WTC11 (cell line): ENCODE measurements around the gene CDKN1B. TPM values are rescaled to one million over a fixed set of nuclear protein-coding genes. Genes with fewer than 3 reads are reported as not detected.

Experiments
- ATAC-seq: fragments of 200-7000 bp; cut with Tn5 transposase; 2 replicates; pipeline ENCODE4 v1.10.0; 2021; ENCODE audit warnings: mild to moderate bottlenecking, moderate library complexity
- CTCF ChIA-PET: fragments of 300-600 bp; sonication (Branson Sonifier 250); formaldehyde crosslinking; loops from one replicate; lab custom pipeline; 2021; ENCODE audit warnings: antibody characterized with exemption; lab: Charles Lee
- POLR2A ChIA-PET: fragments of 350-600 bp; sonication (Branson Sonifier 250); formaldehyde crosslinking; loops from one replicate; lab custom pipeline; 2021; ENCODE audit warnings: antibody characterized with exemption; lab: Charles Lee
- DNase-seq: peaks from one replicate; pipeline ENCODE4 v3.0.0; 2021; ENCODE audit warnings: low spot score
- H3K27ac Mint-ChIP-seq: 2 replicates; pipeline ENCODE4 v1.8.0; 2021; ENCODE audit warnings: mixed read lengths
- H3K27me3 Mint-ChIP-seq: 2 replicates; pipeline ENCODE4 v1.8.0; 2021; ENCODE audit warnings: low read depth, mild to moderate bottlenecking, moderate library complexity, mixed read lengths
- H3K36me3 Mint-ChIP-seq: 2 replicates; pipeline ENCODE4 v1.8.0; 2021; ENCODE audit warnings: mixed read lengths
- H3K4me1 Mint-ChIP-seq: 2 replicates; pipeline ENCODE4 v1.8.0; 2022; ENCODE audit warnings: mixed read lengths
- H3K4me3 Mint-ChIP-seq: 2 replicates; pipeline ENCODE4 v1.8.0; 2021; ENCODE audit warnings: mild to moderate bottlenecking, moderate library complexity, mixed read lengths
- H3K9me3 Mint-ChIP-seq: 2 replicates; pipeline ENCODE4 v1.8.0; 2021; ENCODE audit warnings: mixed read lengths
- EMX1 ChIP-seq: fragments of 250-450 bp; sonication (Bioruptor Pico); IDR thresholded peaks from 2 replicates; pipeline ENCODE4 v1.8.0; 2021; ENCODE audit warnings: mild to moderate bottlenecking
- FOXJ3 ChIP-seq: sonication (generic); formaldehyde crosslinking; IDR thresholded peaks from 2 replicates; pipeline ENCODE4 v1.9.0; 2021; ENCODE audit warnings: missing genetic modification reagents, mild to moderate bottlenecking, borderline replicate concordance
- FOXK1 ChIP-seq: sonication (generic); formaldehyde crosslinking; IDR thresholded peaks from 2 replicates; pipeline ENCODE4 v1.8.0; 2022; ENCODE audit warnings: mild to moderate bottlenecking, moderate library complexity, missing genetic modification reagents
- GTF2I ChIP-seq: fragments of 250-450 bp; sonication (Bioruptor Pico); conservative IDR thresholded peaks from 2 replicates; pipeline ENCODE4 v1.4.0; 2021; ENCODE audit warnings: mild to moderate bottlenecking
- IRF2 ChIP-seq: sonication (generic); formaldehyde crosslinking; IDR thresholded peaks from 2 replicates; pipeline ENCODE4 v1.8.0; 2022; ENCODE audit warnings: low read depth, missing genetic modification reagents, borderline replicate concordance
- MYBL2 ChIP-seq: sonication (generic); formaldehyde crosslinking; IDR thresholded peaks from 2 replicates; pipeline ENCODE4 v1.8.1; 2023; ENCODE audit warnings: mild to moderate bottlenecking, moderate library complexity, missing genetic modification reagents
- NFE2L1 ChIP-seq: sonication (generic); formaldehyde crosslinking; IDR thresholded peaks from 2 replicates; pipeline ENCODE4 v1.8.1; 2023; ENCODE audit warnings: missing genetic modification reagents
- RORB ChIP-seq: fragments of 250-450 bp; sonication (Bioruptor Pico); IDR thresholded peaks from 2 replicates; pipeline ENCODE4 v1.9.0; 2021; ENCODE audit warnings: mild to moderate bottlenecking
- SMAD3 ChIP-seq: sonication (generic); formaldehyde crosslinking; IDR thresholded peaks from 2 replicates; pipeline ENCODE4 v1.8.0; 2022; ENCODE audit warnings: missing genetic modification reagents, mild to moderate bottlenecking, borderline replicate concordance
- total RNA-seq: library from RNA; stranded (reverse); gene quantifications from 3 replicates; pipeline ENCODE4 v1.2.3, GENCODE V29; 2021
- TF ChIP-seq, protein P1 (sequence below): sonication (generic); formaldehyde crosslinking; IDR thresholded peaks from 2 replicates; pipeline ENCODE4 v1.8.1; 2023; ENCODE audit warnings: mild to moderate bottlenecking, moderate library complexity, missing genetic modification reagents
- TF ChIP-seq, protein P2 (sequence below): fragments of 250-450 bp; sonication (Bioruptor Pico); IDR thresholded peaks from 2 replicates; pipeline ENCODE4 v1.9.0; 2021; ENCODE audit warnings: mild to moderate bottlenecking, borderline replicate concordance
- TF ChIP-seq, protein P3 (sequence below): sonication (generic); formaldehyde crosslinking; conservative IDR thresholded peaks from 2 replicates; pipeline ENCODE4 v1.8.1; 2023; ENCODE audit warnings: mild to moderate bottlenecking, low read depth, missing genetic modification reagents, moderate library complexity
- TF ChIP-seq, protein P4 (sequence below): fragments of 250-450 bp; sonication (Bioruptor Pico); conservative IDR thresholded peaks from 2 replicates; pipeline ENCODE4 v1.9.0; 2021; ENCODE audit warnings: mild to moderate bottlenecking
- TF ChIP-seq, protein P5 (sequence below): sonication (generic); formaldehyde crosslinking; IDR thresholded peaks from 2 replicates; pipeline ENCODE4 v1.8.0; 2022; ENCODE audit warnings: mild to moderate bottlenecking, missing genetic modification reagents

CDKN1B gene
- total RNA-seq, 1 experiment from 2014 or later, result 34.2 TPM

DNA sequence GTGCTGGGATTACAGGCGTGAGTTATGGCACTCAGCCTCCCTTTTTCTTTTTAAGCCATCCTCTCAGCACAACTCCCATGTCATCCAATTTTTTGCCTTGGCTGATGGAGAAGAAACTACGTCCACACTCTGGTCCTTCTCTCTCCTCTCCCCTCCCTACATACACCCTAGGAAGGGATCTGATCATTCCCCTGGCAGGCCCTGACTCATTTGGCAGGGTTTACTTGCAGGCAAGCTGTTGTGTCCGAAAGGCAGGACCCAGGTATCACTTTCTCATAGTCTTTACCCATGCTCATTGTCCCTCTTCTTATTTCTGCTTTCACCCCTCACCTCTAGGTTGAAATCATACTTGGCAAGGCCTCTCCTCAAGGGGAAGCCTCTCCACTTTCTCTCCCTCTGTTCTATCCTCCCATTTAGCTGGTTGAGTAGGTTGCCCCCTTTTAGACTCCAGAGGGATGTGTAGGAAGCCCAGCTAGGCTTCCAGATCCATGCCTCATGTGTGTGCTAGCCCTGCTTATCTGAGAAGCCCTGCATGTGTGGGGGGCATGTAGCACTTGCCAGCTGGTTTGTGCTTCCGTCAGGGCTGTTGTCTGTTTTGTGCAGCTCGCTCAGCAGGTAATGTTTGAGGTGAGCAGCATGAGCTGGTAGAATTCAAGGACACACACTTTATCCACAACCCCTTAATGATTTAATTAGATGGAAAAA is 36.0 kb upstream of the CDKN1B start (continued):
- TF ChIP-seq, protein P1, sequence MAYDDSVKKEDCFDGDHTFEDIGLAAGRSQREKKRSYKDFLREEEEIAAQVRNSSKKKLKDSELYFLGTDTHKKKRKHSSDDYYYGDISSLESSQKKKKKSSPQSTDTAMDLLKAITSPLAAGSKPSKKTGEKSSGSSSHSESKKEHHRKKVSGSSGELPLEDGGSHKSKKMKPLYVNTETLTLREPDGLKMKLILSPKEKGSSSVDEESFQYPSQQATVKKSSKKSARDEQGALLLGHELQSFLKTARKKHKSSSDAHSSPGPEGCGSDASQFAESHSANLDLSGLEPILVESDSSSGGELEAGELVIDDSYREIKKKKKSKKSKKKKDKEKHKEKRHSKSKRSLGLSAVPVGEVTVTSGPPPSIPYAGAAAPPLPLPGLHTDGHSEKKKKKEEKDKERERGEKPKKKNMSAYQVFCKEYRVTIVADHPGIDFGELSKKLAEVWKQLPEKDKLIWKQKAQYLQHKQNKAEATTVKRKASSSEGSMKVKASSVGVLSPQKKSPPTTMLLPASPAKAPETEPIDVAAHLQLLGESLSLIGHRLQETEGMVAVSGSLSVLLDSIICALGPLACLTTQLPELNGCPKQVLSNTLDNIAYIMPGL, result no peak
- TF ChIP-seq NFE2L1 (CRISPR knock-in tag) (no peak), MYBL2 (no peak), FOXJ3 (CRISPR knock-in tag) (no peak)
- TF ChIP-seq, protein P2, sequence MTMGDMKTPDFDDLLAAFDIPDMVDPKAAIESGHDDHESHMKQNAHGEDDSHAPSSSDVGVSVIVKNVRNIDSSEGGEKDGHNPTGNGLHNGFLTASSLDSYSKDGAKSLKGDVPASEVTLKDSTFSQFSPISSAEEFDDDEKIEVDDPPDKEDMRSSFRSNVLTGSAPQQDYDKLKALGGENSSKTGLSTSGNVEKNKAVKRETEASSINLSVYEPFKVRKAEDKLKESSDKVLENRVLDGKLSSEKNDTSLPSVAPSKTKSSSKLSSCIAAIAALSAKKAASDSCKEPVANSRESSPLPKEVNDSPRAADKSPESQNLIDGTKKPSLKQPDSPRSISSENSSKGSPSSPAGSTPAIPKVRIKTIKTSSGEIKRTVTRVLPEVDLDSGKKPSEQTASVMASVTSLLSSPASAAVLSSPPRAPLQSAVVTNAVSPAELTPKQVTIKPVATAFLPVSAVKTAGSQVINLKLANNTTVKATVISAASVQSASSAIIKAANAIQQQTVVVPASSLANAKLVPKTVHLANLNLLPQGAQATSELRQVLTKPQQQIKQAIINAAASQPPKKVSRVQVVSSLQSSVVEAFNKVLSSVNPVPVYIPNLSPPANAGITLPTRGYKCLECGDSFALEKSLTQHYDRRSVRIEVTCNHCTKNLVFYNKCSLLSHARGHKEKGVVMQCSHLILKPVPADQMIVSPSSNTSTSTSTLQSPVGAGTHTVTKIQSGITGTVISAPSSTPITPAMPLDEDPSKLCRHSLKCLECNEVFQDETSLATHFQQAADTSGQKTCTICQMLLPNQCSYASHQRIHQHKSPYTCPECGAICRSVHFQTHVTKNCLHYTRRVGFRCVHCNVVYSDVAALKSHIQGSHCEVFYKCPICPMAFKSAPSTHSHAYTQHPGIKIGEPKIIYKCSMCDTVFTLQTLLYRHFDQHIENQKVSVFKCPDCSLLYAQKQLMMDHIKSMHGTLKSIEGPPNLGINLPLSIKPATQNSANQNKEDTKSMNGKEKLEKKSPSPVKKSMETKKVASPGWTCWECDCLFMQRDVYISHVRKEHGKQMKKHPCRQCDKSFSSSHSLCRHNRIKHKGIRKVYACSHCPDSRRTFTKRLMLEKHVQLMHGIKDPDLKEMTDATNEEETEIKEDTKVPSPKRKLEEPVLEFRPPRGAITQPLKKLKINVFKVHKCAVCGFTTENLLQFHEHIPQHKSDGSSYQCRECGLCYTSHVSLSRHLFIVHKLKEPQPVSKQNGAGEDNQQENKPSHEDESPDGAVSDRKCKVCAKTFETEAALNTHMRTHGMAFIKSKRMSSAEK (CRISPR knock-in tag), result no peak

DNA sequence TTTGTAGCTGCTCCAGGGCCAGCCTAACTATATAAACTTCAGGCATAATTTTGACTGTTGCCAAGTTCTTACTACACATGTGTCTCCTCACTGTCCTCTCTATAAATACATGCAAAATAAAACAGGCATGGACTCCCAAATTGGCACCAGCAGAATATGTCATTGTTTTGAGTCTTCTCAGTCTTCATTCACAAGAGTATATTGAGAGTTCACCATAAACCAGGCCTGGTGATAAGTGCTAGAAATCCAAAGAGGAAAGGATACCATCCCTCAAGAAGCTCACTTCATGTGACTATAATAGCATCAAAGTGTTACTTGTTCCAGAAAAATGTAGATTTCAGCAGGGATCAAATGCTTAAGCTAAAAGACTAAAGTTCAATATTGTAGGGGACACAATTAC is 34.9 kb upstream of the CDKN1B start:
- DNase-seq, result no peak
- TF ChIP-seq SMAD3 (CRISPR knock-in tag), result no peak
- TF ChIP-seq, all 79 proteins: peak for 0
- no peak for ATAC-seq
- H3K27me3 Mint-ChIP-seq, result peaks cover 46% of the 10 kb centered on the region
- H3K9me3 Mint-ChIP-seq, result no peaks in the 10 kb centered on the region
- peak overlapping the region; percentile 33; the same call in 1 of the 2 replicates for H3K4me3 Mint-ChIP-seq
- peaks cover 35% of the 10 kb centered on the region for H3K4me1 Mint-ChIP-seq
- no peak overlapping the region; the same call in 1 of the 2 replicates for H3K27ac Mint-ChIP-seq
- ChIA-PET POLR2A (interaction anchor here (0.5 kb wide), 1 partner anchor 11 kb away, joined by 5 read pairs; no protein-coding TSS in a partner anchor), CTCF (no interaction called here)
- H3K36me3 Mint-ChIP-seq, result no peaks in the 10 kb centered on the region

DNA sequence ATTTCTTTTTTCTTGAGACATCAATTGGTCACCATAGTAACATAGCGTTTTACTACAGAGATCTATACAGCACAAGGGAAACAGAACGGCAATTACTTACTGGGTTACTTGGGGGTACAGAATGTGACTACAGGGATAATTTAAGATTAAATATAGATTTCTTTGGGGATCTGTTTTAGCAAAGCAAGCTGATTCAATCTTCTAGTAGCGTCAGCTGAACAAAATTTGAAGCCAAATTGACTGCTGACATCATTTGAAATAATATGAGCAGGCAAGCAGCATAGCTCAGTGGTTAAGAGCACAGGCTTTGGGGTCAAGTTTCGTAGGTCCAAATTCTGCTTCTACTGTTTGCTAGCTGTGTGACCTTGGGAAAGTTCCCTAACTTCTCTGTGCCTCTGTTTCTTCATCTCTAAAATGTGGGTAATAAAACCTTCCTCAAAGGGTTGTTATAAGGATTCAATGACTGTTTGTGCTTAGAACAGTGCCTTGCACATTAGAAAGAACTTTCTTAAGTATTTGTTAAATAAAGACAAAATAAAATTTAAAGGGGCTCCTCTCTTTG is 34.0 kb upstream of the CDKN1B start:
- Mint-ChIP-seq H3K27me3 (peaks cover 37% of the 10 kb centered on the region), H3K36me3 (no peaks in the 10 kb centered on the region), H3K27ac (no peak overlapping the region), H3K4me3 (peak overlapping the region; percentile 93), H3K4me1 (peaks cover 34% of the 10 kb centered on the region), H3K9me3 (no peaks in the 10 kb centered on the region)
- no peak for DNase-seq
- CTCF ChIA-PET, result interaction anchor here (0.8 to 1.3 kb wide), 3 partner anchors 27 to 119 kb away, joined by 3 to 8 read pairs (median 5); no protein-coding TSS in a partner anchor
- no peak for ATAC-seq
- POLR2A ChIA-PET, result interaction anchor here (1.5 kb wide), 1 partner anchor 42 kb away, joined by 4 read pairs; no protein-coding TSS in a partner anchor
- TF ChIP-seq IRF2 (CRISPR knock-in tag) (no peak), GTF2I (peak; percentile 81)

DNA sequence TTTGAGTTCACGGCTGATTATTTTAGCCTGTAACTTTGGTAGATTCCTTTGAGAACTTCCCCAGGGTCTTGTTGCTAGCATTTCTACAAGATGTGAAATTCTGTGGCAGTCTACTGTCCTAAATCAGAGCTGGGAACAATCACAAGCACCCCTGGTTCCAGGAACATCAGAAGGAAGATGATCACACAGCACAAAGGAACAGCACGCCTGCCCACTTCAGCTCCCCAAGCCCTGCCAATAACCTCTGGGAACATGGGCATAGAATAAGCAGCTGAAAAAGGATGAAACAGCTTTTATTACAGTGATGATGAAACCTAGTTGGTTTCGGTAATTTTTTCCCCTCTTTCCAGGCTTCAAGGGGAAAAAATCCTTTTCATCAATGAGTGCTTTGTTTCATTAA is 33.4 kb upstream of the CDKN1B start:
- H3K27ac Mint-ChIP-seq, result peak overlapping the region; percentile 96
- peak overlapping the region; percentile 93 for H3K4me3 Mint-ChIP-seq
- no peaks in the 10 kb centered on the region for H3K9me3 Mint-ChIP-seq
- CTCF ChIA-PET, result interaction anchor here (0.8 to 1.3 kb wide), 3 partner anchors 28 to 119 kb away, joined by 3 to 8 read pairs (median 5); no protein-coding TSS in a partner anchor
- no peaks in the 10 kb centered on the region for H3K36me3 Mint-ChIP-seq
- H3K27me3 Mint-ChIP-seq, result peaks cover 32% of the 10 kb centered on the region
- POLR2A ChIA-PET, result interaction anchor here (1.5 kb wide), 1 partner anchor 42 kb away, joined by 4 read pairs; no protein-coding TSS in a partner anchor
- DNase-seq (no peak), ATAC-seq (no peak)
- H3K4me1 Mint-ChIP-seq, result peaks cover 34% of the 10 kb centered on the region
- TF ChIP-seq, protein P3, sequence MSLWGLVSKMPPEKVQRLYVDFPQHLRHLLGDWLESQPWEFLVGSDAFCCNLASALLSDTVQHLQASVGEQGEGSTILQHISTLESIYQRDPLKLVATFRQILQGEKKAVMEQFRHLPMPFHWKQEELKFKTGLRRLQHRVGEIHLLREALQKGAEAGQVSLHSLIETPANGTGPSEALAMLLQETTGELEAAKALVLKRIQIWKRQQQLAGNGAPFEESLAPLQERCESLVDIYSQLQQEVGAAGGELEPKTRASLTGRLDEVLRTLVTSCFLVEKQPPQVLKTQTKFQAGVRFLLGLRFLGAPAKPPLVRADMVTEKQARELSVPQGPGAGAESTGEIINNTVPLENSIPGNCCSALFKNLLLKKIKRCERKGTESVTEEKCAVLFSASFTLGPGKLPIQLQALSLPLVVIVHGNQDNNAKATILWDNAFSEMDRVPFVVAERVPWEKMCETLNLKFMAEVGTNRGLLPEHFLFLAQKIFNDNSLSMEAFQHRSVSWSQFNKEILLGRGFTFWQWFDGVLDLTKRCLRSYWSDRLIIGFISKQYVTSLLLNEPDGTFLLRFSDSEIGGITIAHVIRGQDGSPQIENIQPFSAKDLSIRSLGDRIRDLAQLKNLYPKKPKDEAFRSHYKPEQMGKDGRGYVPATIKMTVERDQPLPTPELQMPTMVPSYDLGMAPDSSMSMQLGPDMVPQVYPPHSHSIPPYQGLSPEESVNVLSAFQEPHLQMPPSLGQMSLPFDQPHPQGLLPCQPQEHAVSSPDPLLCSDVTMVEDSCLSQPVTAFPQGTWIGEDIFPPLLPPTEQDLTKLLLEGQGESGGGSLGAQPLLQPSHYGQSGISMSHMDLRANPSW, result no peak
- no peak for TF ChIP-seq FOXK1 (CRISPR knock-in tag)
- no peak for TF ChIP-seq EMX1 (CRISPR knock-in tag)
- TF ChIP-seq, protein P4, sequence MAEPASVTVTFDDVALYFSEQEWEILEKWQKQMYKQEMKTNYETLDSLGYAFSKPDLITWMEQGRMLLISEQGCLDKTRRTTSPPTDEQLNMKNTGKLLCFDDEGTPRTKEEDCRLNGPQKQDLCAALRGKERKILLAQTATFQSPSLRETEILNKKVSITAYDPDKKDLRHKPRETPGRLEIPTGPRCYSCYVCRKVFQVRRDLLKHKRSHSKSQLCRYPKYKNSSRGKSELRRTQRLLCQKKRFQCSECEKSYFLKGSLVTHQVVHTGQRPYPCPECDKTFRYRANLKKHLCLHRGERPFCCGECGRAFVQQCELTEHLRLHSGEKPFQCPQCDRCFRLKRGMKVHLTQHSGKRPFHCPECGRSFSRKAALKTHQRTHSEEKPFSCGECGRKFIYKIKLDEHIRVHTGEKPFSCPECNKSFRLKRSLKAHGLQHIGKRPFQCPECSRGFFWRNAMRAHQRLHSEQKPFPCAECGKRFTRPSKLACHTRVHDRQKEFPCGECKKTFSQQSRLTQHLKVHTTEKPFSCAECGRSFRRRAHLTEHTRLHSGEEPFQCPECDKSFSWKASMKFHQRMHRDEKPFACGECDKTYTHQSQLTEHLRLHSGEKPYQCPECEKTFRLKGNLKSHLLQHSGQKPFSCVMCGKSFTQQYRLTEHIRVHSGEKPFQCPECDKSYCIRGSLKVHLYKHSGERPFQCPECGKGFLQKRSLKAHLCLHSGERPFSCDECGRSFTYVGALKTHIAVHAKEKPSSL, result no peak
- TF ChIP-seq, protein P5, sequence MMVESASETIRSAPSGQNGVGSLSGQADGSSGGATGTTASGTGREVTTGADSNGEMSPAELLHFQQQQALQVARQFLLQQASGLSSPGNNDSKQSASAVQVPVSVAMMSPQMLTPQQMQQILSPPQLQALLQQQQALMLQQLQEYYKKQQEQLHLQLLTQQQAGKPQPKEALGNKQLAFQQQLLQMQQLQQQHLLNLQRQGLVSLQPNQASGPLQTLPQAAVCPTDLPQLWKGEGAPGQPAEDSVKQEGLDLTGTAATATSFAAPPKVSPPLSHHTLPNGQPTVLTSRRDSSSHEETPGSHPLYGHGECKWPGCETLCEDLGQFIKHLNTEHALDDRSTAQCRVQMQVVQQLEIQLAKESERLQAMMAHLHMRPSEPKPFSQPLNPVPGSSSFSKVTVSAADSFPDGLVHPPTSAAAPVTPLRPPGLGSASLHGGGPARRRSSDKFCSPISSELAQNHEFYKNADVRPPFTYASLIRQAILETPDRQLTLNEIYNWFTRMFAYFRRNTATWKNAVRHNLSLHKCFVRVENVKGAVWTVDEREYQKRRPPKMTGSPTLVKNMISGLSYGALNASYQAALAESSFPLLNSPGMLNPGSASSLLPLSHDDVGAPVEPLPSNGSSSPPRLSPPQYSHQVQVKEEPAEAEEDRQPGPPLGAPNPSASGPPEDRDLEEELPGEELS (CRISPR knock-in tag), result no peak
- TF ChIP-seq RORB (CRISPR knock-in tag), result no peak
